Naive thymus-derived CD8-positive, alpha-beta T cell (primary cell): Measurements from ENCODE around the gene MUC5B. TPM values are rescaled to one million over a fixed set of nuclear protein-coding genes. Genes with fewer than 3 reads are reported as not detected.
"Not testable (repeated sequence)": the region's sequence is repeated elsewhere in the genome, so short reads cannot be mapped to it uniquely, and the experiment has no call there.

Source experiments
- ATAC-seq, 2 donors: fragments of 150-1000 bp; cut with Tn5 transposase in 1 of 2; sonication (Bioruptor Pico), chemical (Tn5 transposase) in 1 of 2; 1 replicate in 1 of 2; 2 replicates in 1 of 2; pipeline ENCODE4 v1.10.0; 2021; ENCODE audit warnings: mild to moderate bottlenecking in 2 of 2, moderate library complexity in 2 of 2
- POLR2A ChIA-PET: fragments of 350-600 bp; sonication (Branson Sonifier 250); formaldehyde crosslinking; loops from one replicate; lab custom pipeline; 2021; ENCODE audit warnings: antibody characterized with exemption; lab: Charles Lee
- DNase-seq, 10 donors: peaks; one replicate each; pipeline versions ENCODE4 v3.0.0 to v3.0.0-alpha.2; 2020 to 2022
- H3K27ac Mint-ChIP-seq, 10 donors: one replicate each; pipeline ENCODE4 v1.8.0; 2020 to 2022; ENCODE audit warnings: mild to moderate bottlenecking in 10 of 10, mixed read lengths in 10 of 10, moderate library complexity in 4 of 10, inconsistent platforms in 1 of 10
- H3K27me3 Mint-ChIP-seq, 5 donors: one replicate each; pipeline ENCODE4 v1.8.0; 2021 to 2022; ENCODE audit warnings: mixed read lengths in 5 of 5
- H3K36me3 Mint-ChIP-seq, 3 donors: one replicate each; pipeline ENCODE4 v1.8.0; 2020 to 2022; ENCODE audit warnings: mixed read lengths in 3 of 3, mild to moderate bottlenecking in 2 of 3, inconsistent platforms in 1 of 3
- H3K4me1 Mint-ChIP-seq, 4 donors: one replicate each; pipeline ENCODE4 v1.8.0; 2021 to 2022; ENCODE audit warnings: mixed read lengths in 4 of 4
- H3K4me3 Mint-ChIP-seq, 10 donors: one replicate each; pipeline ENCODE4 v1.8.0; 2020 to 2022; ENCODE audit warnings: mild to moderate bottlenecking in 10 of 10, mixed read lengths in 10 of 10, moderate library complexity in 6 of 10, inconsistent platforms in 1 of 10
- H3K9me3 Mint-ChIP-seq, 9 donors: one replicate each; pipeline ENCODE4 v1.8.0; 2020 to 2022; ENCODE audit warnings: mixed read lengths in 9 of 9, mild to moderate bottlenecking in 3 of 9, inconsistent platforms in 1 of 9, moderate library complexity in 1 of 9
- polyA plus RNA-seq, 3 donors: library from polyadenylated mRNA; unstranded; fragments of 300-500 nt; fragmentation: Illumina TruSeq; gene quantifications; one replicate each; pipeline ENCODE4 v1.2.3, GENCODE V29; 2021
- total RNA-seq, 8 experiments: library from RNA in 2 of 8; stranded (reverse) in 2 of 8; gene quantifications; one replicate each; pipeline ENCODE4 v1.2.3 and lab custom pipeline; 2021 to 2026

MUC5B gene
- total and polyA plus RNA-seq, 5 experiments from 2014 or later, result not detected

DNA sequence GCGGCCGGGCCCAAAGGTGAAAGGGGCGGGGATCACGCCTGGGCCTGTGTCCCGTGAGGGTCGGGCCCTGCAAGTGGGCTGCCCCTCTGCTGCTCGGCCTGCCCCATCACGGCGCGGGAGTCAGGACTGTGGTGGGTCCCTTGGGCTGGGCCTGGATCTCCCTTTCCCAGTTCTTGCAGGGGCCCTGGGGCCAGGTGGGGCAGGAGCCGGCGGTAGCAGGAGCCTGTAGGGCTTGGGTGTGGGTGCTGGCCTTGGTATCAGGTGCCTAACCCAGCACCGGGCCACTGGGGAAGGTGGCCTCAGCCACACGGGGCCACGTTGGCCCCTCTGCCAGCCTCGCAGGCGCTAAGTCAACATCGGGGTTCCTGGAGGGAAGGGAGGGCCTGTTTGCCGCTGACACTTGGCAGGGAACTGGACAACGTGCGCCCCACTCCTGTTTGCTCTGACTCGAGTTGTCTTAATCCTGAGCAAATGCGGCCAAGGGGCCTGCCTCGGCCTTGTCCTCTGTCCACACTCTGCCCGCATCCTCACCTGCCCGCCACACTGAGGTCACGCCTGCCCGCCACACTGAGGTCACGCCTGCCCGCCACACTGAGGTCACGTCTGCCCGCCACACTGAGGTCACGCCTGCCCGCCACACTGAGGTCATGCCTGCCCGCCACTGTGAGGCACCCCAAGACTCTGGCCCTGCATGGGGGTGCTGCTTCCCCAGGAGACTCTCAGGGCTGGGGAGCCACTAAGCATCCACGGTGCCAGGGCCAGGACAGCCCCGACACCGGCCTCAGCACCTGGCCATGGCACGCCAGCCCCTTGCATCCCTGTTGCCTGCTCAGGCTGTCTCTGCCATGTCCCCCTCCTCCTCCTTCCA is 14.2 kb upstream of the MUC5B start:
- DNase-seq (peak in 2 of 10 donors; percentile 2 to 46), ATAC-seq (no peak)
- Mint-ChIP-seq H3K9me3 (peaks cover 17 to 40% (median 34%) of the 10 kb centered on the region in 9 donors), H3K27me3 (peaks cover 0 to 14% (median 8%) of the 10 kb centered on the region in 5 donors), H3K4me1 (no peaks in the 10 kb centered on the region), H3K27ac (no peak overlapping the region), H3K4me3 (no peak overlapping the region), H3K36me3 (peaks cover 0 to 31% (median 7%) of the 10 kb centered on the region in 3 donors)
- POLR2A ChIA-PET, result no interaction called here

DNA sequence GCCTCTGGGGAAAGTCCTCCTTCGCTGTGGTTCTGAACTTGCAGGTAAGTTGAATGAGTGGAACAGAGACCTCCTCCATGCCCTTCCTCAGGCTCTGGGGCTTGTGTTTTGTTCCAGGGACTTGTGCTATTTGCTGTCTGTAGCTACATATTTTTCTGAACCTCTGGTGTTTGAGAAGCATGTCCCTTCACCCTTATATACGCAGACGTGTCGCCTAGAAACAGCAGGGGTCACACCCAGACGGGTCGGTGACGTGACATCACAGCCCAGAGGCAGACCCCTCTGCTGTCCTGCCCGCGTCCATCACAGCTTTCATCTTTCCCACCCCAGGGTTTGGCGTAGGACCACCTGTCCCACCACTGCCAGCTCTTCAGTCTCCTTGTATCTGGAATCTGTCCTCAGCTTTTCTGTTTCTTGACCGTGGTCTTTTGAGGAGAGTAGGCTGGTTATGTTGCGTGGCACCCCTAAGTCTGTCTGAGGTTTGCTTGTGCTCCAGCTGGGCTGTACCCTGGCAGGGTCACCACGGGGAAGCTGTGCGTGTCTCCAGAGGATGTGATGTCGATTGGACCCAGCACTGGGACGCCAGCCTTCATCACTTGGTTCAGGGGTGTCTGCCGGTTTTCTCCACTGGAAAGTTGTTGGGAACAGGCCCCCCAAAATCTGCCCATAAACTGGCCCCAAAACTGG is 13.4 kb upstream of the MUC5B start:
- Mint-ChIP-seq H3K36me3 (peaks cover 0 to 31% (median 7%) of the 10 kb centered on the region in 3 donors), H3K4me3 (no peak overlapping the region), H3K27ac (no peak overlapping the region), H3K4me1 (no peaks in the 10 kb centered on the region), H3K27me3 (peaks cover 0 to 17% (median 8%) of the 10 kb centered on the region in 5 donors), H3K9me3 (peaks cover 22 to 47% (median 41%) of the 10 kb centered on the region in 9 donors)
- DNase-seq, result no peak
- POLR2A ChIA-PET, result no interaction called here
- ATAC-seq, result no peak

DNA sequence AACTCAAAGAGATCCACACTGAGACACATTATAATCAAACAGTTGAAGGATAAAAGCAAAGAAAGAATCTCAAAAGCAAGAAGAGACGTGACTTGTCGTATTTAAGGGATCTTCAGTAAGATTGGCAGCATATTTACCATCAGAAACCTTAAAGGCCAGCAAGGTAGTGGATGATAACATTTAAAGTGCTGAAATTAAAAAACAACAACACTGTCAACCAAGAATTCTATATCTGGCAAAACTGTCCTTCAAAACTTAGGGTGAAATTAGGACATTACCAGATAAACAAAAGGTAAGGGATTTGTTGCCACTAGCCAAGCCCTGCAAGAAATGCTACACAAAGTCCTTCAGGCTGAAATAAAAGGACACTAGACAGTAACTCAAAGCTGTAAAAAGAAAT is 11.0 kb upstream of the MUC5B start:
- Mint-ChIP-seq H3K4me1 (peaks cover 0 to 2% (median 0%) of the 10 kb centered on the region in 4 donors), H3K27ac (no peak overlapping the region), H3K27me3 (peaks cover 1 to 24% (median 9%) of the 10 kb centered on the region in 5 donors), H3K9me3 (peaks cover 24 to 62% (median 47%) of the 10 kb centered on the region in 9 donors), H3K36me3 (peaks cover 0 to 36% (median 7%) of the 10 kb centered on the region in 3 donors), H3K4me3 (no peak overlapping the region)
- no peak for DNase-seq
- ATAC-seq, result no peak
- POLR2A ChIA-PET, result no interaction called here

DNA sequence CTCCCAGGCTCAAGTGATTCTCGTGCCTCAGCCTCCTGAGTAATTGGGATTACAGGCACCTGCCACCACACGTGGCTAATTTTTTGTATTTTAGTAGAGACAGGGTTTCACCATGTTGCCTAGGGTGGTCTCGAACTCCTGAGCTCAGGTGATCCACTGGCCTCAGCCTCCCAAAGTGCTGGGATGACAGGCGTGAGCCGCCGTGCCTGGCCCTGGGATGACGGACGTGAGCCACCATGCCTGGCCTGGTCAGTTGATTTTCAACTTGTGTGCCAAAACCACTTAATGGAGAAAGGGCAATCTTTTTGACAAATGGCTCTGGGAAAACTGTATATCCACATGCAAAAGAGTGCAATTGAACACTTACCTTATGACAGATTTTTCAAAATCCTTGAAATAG is 7.0 kb upstream of the MUC5B start:
- H3K4me1 Mint-ChIP-seq, H3K27ac Mint-ChIP-seq, POLR2A ChIA-PET, H3K4me3 Mint-ChIP-seq, ATAC-seq, DNase-seq: not testable (repeated sequence)
- H3K9me3 Mint-ChIP-seq, result peaks cover 14 to 53% (median 38%) of the 10 kb centered on the region in 9 donors
- peaks cover 8 to 26% (median 12%) of the 10 kb centered on the region in 5 donors for H3K27me3 Mint-ChIP-seq
- H3K36me3 Mint-ChIP-seq, result peaks cover 0 to 29% (median 7%) of the 10 kb centered on the region in 3 donors

DNA sequence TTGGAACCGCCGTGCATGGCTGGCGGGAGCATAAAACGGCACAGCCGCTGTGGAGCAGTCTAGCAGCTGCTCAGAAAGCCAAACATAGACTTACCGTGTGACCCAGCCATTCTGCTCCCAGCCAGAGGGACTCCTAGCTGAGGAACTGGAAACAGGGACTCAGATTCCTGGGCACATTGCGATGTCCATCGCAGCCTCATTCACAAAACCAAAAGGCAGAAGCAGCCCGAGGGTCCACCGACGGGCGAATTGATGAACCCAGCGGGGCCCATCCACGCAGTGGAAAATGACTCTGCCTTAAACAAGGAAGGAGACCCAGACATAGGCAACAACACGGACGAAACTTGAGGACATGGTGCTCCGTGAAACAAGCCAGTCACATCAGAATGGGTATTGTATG is 5.7 kb upstream of the MUC5B start:
- H3K4me1 Mint-ChIP-seq, result peaks cover 0 to 2% (median 0%) of the 10 kb centered on the region in 4 donors
- peaks cover 0 to 16% (median 0%) of the 10 kb centered on the region in 3 donors for H3K36me3 Mint-ChIP-seq
- H3K9me3 Mint-ChIP-seq, result peaks cover under 1 to 40% (median 26%) of the 10 kb centered on the region in 9 donors
- POLR2A ChIA-PET, result no interaction called here
- no peak overlapping the region for H3K27ac Mint-ChIP-seq
- ATAC-seq, result no peak
- peaks cover 13 to 24% (median 20%) of the 10 kb centered on the region in 5 donors for H3K27me3 Mint-ChIP-seq
- DNase-seq, result peak in 1 of 10 donors; percentile 38
- no peak overlapping the region for H3K4me3 Mint-ChIP-seq

DNA sequence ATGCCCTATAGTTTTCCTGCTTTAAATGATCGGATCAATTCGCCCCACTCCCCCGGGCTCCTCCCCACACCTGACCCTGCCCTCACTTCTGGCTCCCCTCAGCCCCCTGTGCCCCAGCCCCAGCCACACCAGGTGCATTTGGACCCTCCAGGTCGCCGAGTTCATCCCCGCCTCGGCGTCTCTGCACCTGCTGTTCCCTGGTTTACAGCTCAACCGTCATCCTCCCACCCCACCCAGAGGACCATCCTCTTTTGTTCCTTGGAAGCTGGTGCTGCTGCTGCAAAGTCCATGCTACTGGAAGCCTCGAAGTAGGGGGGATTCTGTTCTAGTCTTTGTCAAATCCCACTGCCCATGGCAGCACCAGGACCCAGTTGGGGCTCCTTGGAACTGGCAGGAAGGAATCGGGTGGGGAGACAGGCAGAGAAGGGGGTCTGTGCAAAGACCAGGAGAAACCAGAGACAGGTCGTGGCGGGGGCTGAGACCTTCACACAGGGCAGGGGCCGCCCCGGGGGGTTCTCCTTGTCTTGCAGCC is 4.5 kb upstream of the MUC5B start:
- H3K36me3 Mint-ChIP-seq, result peaks cover 0 to 7% (median 0%) of the 10 kb centered on the region in 3 donors
- peaks cover 9 to 28% (median 21%) of the 10 kb centered on the region in 5 donors for H3K27me3 Mint-ChIP-seq
- DNase-seq, result no peak
- no peak overlapping the region for H3K27ac Mint-ChIP-seq
- no peak for ATAC-seq
- POLR2A ChIA-PET, result no interaction called here
- peaks cover 0 to 28% (median 15%) of the 10 kb centered on the region in 9 donors for H3K9me3 Mint-ChIP-seq
- H3K4me3 Mint-ChIP-seq, result no peak overlapping the region
- H3K4me1 Mint-ChIP-seq, result peaks cover 0 to 2% (median 0%) of the 10 kb centered on the region in 4 donors

DNA sequence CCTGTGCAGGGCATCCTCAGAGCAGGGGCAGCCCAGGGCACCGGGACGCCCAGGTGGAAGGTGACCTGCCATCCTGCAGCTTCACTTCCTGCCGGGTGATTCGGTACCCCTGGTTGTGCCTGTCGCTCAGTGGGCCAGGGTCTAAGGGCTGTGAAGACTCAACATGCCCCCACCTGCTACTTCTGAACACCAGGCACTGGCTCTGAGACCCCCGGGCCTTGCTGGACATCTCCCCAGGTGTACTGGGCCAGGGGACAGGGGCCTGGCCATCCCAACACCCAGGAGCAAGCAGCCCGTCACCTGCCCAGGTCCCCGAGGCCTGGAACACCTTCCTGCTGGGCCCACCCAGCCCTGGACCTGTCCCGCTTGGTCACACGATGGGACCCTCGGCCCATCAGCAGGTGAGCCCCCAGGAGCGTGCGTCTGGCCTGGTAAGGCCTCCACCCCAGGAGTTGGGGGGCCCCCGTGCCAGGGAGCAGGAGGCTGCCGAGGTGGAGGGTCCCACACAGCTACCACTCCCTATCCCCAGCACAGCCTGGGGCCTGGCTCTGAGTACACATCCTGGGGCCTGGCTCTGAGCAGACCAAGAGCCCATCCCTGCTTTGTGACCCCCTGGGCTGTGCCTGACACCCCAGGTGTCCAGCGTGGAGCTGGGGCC is 3.9 kb upstream of the MUC5B start:
- H3K9me3 Mint-ChIP-seq, result peaks cover 0 to 22% (median 10%) of the 10 kb centered on the region in 9 donors
- ATAC-seq (no peak), DNase-seq (peak in 1 of 10 donors; percentile 60)
- no peak overlapping the region for H3K4me3 Mint-ChIP-seq
- peaks cover 0 to 5% (median 0%) of the 10 kb centered on the region in 3 donors for H3K36me3 Mint-ChIP-seq
- POLR2A ChIA-PET, result no interaction called here
- peaks cover 7 to 30% (median 21%) of the 10 kb centered on the region in 5 donors for H3K27me3 Mint-ChIP-seq
- H3K27ac Mint-ChIP-seq, result no peak overlapping the region
- peaks cover 0 to 2% (median 0%) of the 10 kb centered on the region in 4 donors for H3K4me1 Mint-ChIP-seq

DNA sequence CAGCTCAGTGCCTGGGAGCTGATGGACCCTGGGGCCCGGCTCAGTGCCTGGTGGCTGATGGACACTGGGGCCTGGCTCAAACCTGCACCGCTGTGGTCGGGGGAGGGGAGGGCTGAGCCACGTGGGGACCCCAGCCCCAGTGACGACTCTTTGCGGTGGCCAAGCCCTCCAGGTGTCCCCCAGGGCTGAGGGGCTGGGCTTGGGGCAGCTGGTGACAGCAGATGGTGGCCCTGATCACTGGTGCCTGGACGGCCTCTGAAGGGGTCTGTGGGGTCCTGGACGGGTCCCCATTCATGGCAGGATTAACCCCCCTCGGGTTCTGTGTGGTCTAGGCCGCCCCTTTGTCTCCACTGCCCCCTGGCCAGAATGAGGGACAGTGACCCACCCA is 3.4 kb upstream of the MUC5B start:
- Mint-ChIP-seq H3K36me3 (peaks cover 0 to 5% (median 0%) of the 10 kb centered on the region in 3 donors), H3K9me3 (peaks cover 0 to 17% (median 5%) of the 10 kb centered on the region in 9 donors), H3K4me3 (no peak overlapping the region), H3K27ac (no peak overlapping the region), H3K4me1 (peaks cover 0 to 2% (median 0%) of the 10 kb centered on the region in 4 donors), H3K27me3 (peaks cover 4 to 30% (median 21%) of the 10 kb centered on the region in 5 donors)
- no peak for ATAC-seq
- POLR2A ChIA-PET, result no interaction called here
- DNase-seq, result peak in 2 of 10 donors; percentile 4 to 40

DNA sequence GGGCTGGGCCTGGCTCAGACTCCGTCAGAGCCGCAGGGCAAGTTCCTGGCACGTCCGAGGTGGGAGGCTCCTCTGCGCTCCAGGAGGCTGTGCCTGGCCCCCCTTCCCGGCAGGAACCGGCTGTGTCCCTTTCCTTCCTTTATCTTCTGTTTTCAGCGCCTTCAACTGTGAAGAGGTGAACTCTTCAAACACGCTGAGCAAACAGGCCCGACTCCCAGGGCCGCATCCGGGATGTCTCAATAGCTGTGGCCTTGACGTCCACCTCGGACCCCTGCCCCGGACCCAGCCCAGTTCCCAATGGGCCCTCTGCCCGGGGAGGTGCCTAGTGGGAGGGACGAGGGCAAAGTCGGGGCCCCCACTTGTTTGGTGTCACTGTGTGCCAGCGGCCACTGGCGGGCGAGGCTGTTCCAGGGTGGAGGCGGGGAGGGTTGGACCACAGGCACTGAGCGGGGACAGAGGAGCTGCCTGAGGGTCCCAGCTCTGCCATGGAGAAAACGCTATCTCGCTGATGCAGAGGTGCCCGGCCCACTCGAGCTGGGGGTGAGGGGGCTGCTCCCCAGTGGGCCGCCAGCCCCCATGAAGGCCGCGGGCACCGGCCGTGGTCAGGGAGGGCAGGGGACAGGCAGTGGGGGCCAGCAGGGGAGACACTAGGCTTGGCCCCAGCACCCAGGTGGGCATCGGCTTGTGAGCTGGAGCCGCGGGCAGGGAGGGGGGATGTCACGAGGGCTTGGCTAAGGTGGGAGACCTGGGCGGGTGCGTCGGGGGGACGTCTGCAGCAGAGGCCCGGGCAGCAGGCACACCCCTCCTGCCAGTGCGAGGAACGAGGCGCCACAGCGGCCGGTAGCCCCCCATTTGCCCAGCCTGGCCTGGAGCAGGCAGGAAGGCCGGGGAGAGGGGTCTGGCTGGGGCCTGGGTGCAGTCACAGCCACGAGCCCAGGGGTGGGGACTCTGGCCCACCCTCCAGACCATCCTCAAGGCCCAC is 2.7 kb upstream of the MUC5B start:
- ATAC-seq (no peak), DNase-seq (peak in 2 of 10 donors; percentile 3 to 59)
- Mint-ChIP-seq H3K4me3 (no peak overlapping the region), H3K27ac (no peak overlapping the region), H3K36me3 (peaks cover 0 to 2% (median 0%) of the 10 kb centered on the region in 3 donors), H3K9me3 (peaks cover 0 to 10% (median under 1%) of the 10 kb centered on the region in 9 donors), H3K27me3 (peaks cover 3 to 27% (median 21%) of the 10 kb centered on the region in 5 donors), H3K4me1 (peaks cover 0 to 2% (median 0%) of the 10 kb centered on the region in 4 donors)
- POLR2A ChIA-PET, result no interaction called here

DNA sequence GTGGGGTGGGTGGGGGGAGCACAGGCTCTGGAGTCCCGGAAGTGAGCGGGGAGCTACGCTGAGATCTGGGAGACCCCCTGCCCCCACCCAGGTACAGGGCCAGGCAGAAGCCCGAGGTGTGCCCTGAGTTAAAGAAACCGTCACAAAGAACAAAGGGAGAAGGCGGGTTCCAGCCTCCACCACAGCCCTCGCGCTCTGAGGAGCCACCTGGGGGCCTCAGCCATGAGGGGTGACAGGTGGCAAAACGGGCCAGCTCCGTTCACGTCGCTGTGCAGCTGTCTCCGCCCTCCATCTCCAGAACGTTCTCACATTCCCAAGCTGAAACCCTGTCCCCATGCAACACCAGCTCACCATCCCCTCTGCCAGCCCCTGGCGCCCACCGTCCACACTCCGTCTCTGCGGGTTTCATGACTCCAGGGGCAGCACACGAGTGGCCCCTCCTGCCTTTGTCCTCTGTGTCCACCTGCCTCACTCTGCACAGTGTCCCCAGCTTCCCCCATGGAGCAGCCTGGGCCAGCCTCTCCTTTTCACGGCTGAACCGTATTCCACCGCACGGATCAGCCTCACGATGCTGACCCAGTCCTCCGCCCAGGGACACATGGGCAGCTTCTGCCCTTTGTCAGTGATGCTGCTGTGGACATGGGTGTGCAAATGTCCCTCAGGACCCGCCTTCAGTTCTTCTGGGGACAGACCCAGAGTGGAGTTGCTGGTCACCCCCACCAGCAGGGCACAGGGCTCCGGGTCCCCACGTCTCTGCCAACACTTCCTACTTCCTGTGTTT is 1.7 kb upstream of the MUC5B start:
- ATAC-seq, result no peak
- peak overlapping the region in 2 of 10 donors; percentile 43 to 44 for H3K27ac Mint-ChIP-seq
- DNase-seq, result peak in 2 of 10 donors; percentile 0 to 40
- H3K4me3 Mint-ChIP-seq, result no peak overlapping the region
- POLR2A ChIA-PET, result no interaction called here
- H3K27me3 Mint-ChIP-seq, result peaks cover 1 to 26% (median 21%) of the 10 kb centered on the region in 5 donors
- H3K36me3 Mint-ChIP-seq, result no peaks in the 10 kb centered on the region
- H3K4me1 Mint-ChIP-seq, result peaks cover 0 to 2% (median 0%) of the 10 kb centered on the region in 4 donors
- peaks cover 0 to 6% (median 0%) of the 10 kb centered on the region in 9 donors for H3K9me3 Mint-ChIP-seq
